Stimulated activated memory B cell treated with anti-CD40 and anti-IgM and Interleukin-4, amounts not matched to agents 10 μg/mL and 1 μg/mL and 100 μg/mL, for 72 hours (primary cell): Measurements from ENCODE around the gene CHIT1.

Source experiments
- ATAC-seq: fragments of 150-1000 bp; cut with Tn5 transposase; 2 replicates; pipeline ENCODE4 v1.10.0; 2021
- H3K27ac Mint-ChIP-seq: one replicate; pipeline ENCODE4 v1.8.0; 2022; ENCODE audit warnings: mild to moderate bottlenecking, mixed read lengths
- H3K27me3 Mint-ChIP-seq: one replicate; pipeline ENCODE4 v1.8.0; 2022; ENCODE audit warnings: mixed read lengths
- H3K36me3 Mint-ChIP-seq: one replicate; pipeline ENCODE4 v1.8.0; 2022; ENCODE audit warnings: mixed read lengths
- H3K4me1 Mint-ChIP-seq: one replicate; pipeline ENCODE4 v1.8.0; 2022; ENCODE audit warnings: mixed read lengths
- H3K4me3 Mint-ChIP-seq: one replicate; pipeline ENCODE4 v1.8.0; 2022; ENCODE audit warnings: mild to moderate bottlenecking, moderate library complexity, mixed read lengths
- H3K9me3 Mint-ChIP-seq: one replicate; pipeline ENCODE4 v1.8.0; 2022; ENCODE audit warnings: mixed read lengths

The CHIT1 gene

DNA sequence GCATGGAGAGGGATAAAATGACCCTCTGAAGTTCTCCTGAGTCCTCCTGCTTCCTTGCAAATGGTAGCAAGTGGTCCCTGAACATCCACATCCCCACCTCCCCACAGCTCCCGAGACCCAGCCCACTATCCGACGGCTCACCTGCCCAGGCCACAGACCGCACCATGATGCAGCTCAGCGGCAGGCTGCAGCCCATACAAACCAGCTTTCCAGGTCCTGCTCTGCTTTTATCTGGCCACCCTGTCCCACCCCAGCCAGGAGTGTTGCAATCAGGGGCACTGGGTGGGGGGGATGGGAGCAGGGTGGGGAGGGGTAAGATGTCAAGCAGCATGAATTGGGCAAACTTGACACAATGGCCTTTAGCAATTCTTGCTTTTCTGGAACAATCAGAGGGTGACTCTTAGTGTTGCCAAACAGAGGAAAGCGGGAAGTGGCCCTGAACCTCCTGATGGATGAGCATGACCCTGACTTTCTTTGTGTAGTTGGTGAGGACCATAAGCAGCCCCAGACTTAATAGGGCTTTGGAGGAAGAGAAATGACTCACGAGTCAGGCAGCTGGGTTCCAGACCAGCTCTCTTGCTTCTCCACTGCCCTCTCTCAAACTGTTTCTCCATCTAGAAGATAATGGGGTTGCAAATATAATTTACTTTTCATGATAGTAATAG lies at the start of gene CHIT1:
TSS of gene CHIT1 (minus strand) at position 203 of the 665 bp plus-strand sequence. CDS start at position 166, 37 bp downstream.
- peaks cover 4% of the 10 kb centered on the region for H3K36me3 Mint-ChIP-seq
- peaks cover 8% of the 10 kb centered on the region for H3K9me3 Mint-ChIP-seq
- no peak within 1 kb of the TSS for H3K27ac Mint-ChIP-seq
- no peak for ATAC-seq
- peaks cover 55% of the 10 kb centered on the region for H3K27me3 Mint-ChIP-seq
- no peaks in the 10 kb centered on the region for H3K4me1 Mint-ChIP-seq
- no peak within 1 kb of the TSS for H3K4me3 Mint-ChIP-seq

DNA sequence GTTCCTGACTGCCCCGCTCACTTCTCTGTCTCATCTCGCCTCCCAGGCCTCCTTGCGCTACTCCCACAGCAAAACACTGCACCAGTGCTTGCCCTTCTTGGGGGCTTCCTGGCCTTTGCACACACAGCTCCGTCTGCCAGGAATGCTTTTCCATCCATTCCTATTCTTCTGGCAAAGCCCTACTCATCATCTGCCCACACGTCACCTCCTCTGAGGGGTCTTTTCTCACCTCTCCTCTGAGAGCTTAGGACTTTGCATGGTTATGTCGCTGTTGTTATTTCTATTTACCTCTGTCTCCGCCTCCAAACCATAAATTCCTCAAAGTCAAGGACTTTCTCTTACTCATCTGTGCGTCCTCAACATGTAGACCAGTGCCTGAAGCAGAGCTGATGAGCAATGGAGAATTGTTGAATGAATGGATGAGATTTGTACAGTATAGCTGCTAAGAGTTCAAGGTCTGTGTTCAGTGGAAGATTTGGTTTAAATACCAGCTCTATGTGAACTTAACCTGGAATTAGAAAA lies 49.5 kb upstream of the CHIT1 start:
- H3K4me1 Mint-ChIP-seq = peaks cover 82% of the 10 kb centered on the region
- no peaks in the 10 kb centered on the region for H3K36me3 Mint-ChIP-seq
- H3K27me3 Mint-ChIP-seq = no peaks in the 10 kb centered on the region
- ATAC-seq = no peak
- H3K27ac Mint-ChIP-seq = peak overlapping the region; percentile 88
- peaks cover 4% of the 10 kb centered on the region for H3K9me3 Mint-ChIP-seq
- H3K4me3 Mint-ChIP-seq = peak overlapping the region; percentile 6

DNA sequence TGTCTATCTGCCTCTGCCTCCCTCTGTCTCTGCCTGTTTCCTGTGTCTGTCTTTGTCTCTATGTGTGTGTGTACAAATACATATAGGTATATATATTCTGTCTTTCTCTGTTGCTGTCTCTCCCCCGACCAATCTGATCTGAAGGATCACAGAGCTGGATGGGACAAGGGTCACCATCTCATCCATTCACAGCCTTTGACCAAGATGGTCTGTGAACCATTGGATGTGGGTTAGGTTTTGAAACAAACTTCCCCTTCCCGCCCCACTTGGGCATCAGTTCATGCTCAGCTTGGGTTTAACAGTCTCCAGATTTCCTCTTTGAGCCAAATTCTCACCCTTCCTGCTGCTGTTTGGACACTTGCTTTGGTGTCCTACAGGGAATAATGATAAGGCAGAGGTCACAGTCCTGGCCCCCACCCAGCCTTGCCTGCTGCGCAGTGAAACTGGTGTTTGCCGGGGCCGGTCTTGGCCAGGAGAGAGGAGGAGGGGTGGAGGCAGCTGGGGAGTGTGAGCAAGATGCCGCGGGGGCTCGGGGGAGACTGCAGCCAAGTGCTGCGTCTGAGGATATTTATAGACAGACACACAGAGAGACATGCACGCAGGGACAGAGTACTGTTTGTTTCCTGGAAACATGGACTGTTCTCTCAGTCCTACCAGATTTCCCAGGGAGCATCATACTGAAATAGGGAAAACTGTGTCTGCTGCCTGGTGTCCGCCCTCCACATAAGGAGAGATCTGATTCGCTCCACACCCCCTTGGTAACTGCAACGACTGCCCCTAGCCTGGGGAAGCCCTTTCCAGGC lies 48.8 kb upstream of the CHIT1 start:
- peaks cover 4% of the 10 kb centered on the region for H3K9me3 Mint-ChIP-seq
- no peaks in the 10 kb centered on the region for H3K27me3 Mint-ChIP-seq
- peak overlapping the region; percentile 30 for H3K4me3 Mint-ChIP-seq
- no peaks in the 10 kb centered on the region for H3K36me3 Mint-ChIP-seq
- H3K4me1 Mint-ChIP-seq = peaks cover 79% of the 10 kb centered on the region
- H3K27ac Mint-ChIP-seq = peak overlapping the region; percentile 88
- ATAC-seq = no peak

DNA sequence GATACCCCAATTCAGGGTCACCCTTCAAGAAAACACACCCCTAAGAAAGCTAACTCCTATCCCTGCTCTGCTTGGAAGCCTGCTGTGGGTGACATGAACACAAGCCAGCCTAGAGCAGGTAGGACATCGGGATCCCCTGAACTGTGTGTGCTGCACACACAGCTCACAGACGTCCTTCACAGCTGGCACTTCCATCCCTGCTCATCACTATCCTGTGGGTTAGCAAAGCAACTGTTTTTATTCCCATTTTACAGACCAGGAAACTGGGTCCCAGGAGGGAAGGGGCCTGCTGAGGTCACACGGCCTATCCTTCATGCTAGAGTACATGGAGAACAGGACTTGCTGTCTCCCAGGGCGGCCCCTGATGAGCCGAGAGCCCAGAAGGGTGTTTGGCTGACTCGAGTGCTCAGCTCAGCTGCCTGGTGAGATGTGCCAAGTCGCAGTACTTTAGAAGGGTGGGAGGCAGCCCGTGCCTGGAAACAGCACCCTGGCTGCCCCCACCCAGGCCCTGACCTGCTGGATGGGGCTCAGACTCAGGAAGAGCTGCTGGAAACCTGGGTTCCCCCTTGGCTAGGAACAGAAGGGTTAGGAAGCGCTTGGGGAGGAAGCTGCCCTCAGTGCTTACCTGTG lies 47.6 kb upstream of the CHIT1 start:
- Mint-ChIP-seq H3K4me3 (peak overlapping the region; percentile 19), H3K36me3 (no peaks in the 10 kb centered on the region), H3K4me1 (peaks cover 77% of the 10 kb centered on the region), H3K27me3 (no peaks in the 10 kb centered on the region), H3K9me3 (peaks cover 4% of the 10 kb centered on the region), H3K27ac (peak overlapping the region; percentile 88)
- ATAC-seq = no peak

DNA sequence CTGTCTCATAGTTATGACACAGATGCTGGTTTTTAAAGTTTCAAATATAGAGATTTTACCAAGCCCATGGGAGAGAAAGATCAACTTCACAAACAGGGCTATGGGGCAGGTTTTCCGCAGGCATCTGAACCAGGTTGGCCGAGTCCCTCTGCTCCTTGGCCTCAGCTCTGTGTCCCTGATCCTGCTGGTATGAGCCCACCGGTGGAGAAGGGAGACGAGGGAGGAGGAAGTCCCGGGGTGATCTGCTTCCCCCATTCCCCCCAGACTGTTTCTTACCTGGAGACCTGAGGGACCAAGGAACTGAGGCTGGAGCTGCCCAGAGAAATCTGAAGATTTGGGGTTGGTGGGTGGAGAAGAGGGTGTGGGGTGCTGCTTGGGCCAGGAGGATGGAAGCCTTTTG lies 46.9 kb upstream of the CHIT1 start:
- H3K36me3 Mint-ChIP-seq = no peaks in the 10 kb centered on the region
- H3K4me3 Mint-ChIP-seq = no peak overlapping the region
- H3K4me1 Mint-ChIP-seq = peaks cover 79% of the 10 kb centered on the region

DNA sequence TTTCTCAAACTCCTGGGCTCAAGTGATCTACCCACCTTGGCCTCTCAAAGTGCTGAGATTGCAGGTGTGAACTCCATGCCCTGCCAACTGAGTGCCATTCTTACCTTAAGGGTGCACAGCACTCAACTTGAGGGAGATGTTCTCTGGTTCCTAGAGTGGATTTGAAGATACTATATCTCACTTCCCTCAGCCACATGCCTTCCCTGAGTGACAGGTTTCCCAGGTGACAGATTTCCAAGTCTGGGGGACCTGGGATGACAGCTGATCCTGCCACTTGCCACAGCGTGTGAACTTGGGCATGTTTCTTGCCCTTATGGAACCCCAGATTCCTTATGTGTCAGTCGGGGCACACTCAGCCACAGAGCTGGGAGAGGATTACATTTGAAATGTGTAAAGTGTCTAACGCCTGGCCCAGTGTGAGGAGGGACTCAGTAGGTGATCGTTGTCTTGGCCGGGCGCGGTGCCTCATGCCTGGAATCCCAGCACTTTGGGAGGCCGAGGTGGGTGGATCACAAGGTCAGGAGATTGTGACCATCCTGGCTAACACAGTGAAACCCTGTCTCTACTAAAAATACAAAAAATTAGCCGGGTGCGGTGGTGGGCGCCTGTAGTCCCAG lies 46.3 kb upstream of the CHIT1 start:
- Mint-ChIP-seq H3K4me3 (no peak overlapping the region), H3K36me3 (no peaks in the 10 kb centered on the region), H3K9me3 (peaks cover 4% of the 10 kb centered on the region), H3K27me3 (no peaks in the 10 kb centered on the region), H3K27ac (peak overlapping the region; percentile 95), H3K4me1 (peaks cover 85% of the 10 kb centered on the region)
- ATAC-seq = no peak

More for the DNA sequence above, 46.9 kb upstream of the CHIT1 start:
- ATAC-seq = no peak
- Mint-ChIP-seq H3K27ac (peak overlapping the region; percentile 88), H3K27me3 (no peaks in the 10 kb centered on the region), H3K9me3 (peaks cover 4% of the 10 kb centered on the region)

DNA sequence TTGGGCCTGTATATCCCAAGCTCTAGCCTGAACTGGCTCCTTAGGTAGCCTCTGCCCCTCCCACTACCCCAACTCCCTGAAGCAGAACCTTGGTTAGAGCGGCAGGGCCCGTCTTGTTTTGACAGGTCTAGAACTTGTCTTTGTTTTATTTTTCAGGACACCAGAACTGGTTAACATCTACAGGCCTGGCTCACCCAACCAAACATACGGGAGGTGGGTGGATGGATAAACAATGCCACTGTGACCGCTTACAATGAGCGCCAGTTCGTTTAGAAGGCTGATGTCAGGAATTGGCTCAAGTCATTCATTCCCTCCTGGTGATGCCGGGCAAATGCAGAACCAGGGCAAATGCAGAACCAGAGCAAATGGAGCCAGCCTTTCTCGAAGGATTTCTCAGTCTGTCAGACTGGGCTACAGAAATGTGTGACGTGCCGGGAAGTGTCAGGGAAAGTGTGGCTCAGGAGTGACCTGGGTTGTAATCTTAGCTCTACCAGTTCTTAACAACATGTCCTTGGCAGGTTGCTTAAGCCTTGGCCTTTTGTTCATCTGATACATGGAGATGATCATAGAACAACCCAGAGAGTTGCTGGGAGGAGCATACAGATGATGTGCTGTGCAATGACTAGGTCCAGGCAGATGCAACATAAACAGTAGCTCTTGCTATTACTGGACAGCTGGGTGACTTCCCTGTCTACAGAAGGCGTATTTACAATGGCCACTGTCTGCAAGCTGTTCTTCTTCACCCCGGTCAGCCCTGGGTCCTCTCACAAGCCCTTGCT lies 45.3 kb upstream of the CHIT1 start:
- Mint-ChIP-seq H3K36me3 (no peaks in the 10 kb centered on the region), H3K27me3 (no peaks in the 10 kb centered on the region), H3K4me1 (peaks cover 83% of the 10 kb centered on the region), H3K4me3 (peak overlapping the region; percentile 91), H3K27ac (peak overlapping the region; percentile 95), H3K9me3 (no peaks in the 10 kb centered on the region)
- no peak for ATAC-seq

DNA sequence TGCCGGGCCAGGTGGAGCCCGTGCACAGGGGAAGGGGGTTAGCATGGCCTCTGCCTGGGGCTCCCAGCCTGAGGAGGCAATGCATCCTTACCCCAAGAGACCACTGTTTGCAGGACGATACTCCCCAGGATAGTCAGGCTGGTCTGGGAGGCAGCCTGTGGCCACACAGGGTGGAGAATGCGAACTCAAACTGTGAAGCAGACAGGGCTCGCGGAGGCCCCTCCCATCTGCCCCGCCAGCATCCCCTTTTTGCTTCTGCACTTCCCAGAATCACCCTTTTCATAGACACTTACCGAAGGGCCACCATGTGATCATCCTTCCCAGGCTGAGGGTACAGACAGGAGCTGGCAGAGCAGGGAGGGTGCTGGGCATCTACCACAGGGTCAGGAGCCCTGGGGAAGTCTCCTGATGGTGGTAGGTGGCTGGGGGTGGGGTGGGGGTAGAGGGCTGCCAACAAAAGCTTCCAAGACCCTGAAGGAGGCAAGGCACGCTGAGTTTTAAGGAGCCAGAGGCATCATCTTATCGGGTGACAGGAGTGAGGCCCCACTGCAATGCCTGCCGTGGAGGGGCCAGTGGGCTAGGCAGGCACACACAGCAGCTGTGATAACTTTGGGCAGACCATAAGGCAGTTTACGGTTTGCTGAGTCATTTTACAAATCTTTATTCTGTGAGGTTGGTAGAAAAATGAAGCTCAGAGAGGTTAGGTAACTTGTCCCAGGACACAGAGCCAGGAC lies 44.6 kb upstream of the CHIT1 start:
- H3K36me3 Mint-ChIP-seq = no peaks in the 10 kb centered on the region

DNA sequence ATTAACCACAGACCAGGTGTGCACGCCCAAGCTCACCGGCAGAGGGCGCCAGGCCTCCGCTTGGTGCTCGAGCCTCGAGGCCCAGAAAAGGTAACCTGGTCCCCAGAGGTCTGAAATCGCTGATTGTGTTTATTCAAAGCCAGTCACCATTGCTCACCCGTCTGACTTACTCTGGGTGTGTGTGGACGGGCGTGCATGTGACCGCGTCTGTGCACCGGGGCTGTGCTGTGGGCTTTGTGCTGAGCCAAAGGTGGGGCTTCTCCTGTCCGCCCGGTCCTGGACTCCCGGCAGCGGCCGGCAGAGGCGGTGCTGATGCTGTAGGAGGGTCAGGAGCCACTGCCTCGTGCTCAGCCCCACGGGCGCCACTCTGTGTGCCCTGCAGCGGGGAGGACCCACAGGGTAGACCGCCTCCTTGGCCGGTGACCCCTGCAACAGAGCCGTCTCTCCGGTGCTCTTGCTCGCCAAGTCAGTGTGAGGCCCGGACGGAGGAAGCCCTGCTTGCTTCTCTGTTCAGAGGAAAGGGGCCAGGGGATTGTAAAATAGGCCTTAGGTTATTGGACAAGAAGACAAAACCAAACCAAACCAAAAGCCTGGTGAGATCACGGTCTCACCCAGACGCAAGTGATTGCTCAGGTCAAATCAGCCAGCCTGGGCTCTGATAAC lies 43.9 kb upstream of the CHIT1 start:
- peak; percentile 89 for ATAC-seq
- H3K4me3 Mint-ChIP-seq = peak overlapping the region; percentile 91
- H3K27me3 Mint-ChIP-seq = no peaks in the 10 kb centered on the region
- H3K9me3 Mint-ChIP-seq = no peaks in the 10 kb centered on the region
- peak overlapping the region; percentile 95 for H3K27ac Mint-ChIP-seq
- H3K4me1 Mint-ChIP-seq = peaks cover 71% of the 10 kb centered on the region
- H3K36me3 Mint-ChIP-seq = no peaks in the 10 kb centered on the region

More for the DNA sequence above, 44.6 kb upstream of the CHIT1 start:
- H3K4me3 Mint-ChIP-seq = peak overlapping the region; percentile 91
- H3K27ac Mint-ChIP-seq = peak overlapping the region; percentile 95
- no peaks in the 10 kb centered on the region for H3K27me3 Mint-ChIP-seq
- peaks cover 78% of the 10 kb centered on the region for H3K4me1 Mint-ChIP-seq
- peak; percentile 71 for ATAC-seq
- H3K9me3 Mint-ChIP-seq = no peaks in the 10 kb centered on the region

DNA sequence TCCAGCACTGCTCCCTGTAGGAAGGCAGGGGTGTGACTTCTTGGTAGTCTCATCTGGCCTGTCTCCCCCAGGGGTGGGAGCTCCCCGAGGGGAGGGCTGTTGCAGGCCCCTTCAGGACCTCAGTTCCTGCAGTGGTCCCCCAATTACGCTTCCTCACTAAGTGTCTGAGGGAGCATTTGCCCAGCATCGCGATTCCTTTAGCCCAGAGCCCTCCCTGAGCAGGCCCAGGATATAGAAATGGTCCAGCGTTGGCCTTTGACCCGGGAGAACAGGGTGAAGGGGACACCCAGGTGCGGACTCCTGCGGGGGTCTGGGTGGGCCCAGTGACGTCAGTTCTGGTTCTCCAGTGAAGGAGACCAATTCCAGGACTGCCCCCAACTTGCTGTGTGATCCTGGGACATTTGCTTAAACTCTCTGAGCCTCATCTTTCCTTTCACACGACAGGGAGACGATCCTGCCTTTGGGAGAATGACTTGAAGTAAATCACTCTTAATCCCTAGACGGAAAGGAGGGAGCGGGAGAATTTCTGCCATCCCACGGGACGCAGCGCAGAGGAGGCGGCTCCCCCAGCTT lies 43.2 kb upstream of the CHIT1 start:
- Mint-ChIP-seq H3K4me3 (peak overlapping the region; percentile 91), H3K27ac (peak overlapping the region; percentile 95), H3K4me1 (peaks cover 70% of the 10 kb centered on the region), H3K27me3 (no peaks in the 10 kb centered on the region), H3K36me3 (no peaks in the 10 kb centered on the region), H3K9me3 (no peaks in the 10 kb centered on the region)
- no peak for ATAC-seq

DNA sequence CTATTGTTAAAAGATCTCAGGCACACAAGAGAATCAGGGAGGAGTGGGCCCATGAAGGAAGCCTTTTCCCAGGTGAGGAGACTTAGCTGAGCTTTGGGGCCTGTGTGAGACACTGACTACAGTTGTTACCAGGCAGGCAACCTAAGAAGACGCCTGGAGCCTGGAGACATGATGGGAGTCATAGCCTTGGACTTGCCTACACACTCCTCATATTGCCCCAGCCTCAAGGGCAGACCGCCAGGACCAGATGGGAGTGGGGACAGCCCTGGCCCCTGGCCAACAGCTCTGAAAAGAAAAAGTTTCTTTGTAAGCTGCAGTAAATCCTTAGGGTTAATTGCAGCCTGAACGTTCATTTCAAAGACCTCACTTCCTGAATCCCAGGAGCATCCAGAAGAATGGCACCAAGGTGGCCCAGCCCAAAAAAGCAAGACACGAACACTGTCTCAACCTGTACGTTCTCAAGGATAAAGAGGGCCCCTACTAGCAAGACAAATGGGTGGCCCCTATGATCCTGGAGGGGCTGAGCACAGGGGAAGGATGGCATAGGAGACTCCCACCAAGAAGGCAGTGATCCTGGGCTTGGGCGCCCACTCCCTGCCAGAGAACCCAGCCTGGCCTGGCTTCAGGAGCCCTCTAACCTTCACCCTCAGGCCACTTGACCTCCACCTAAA lies 42.6 kb upstream of the CHIT1 start:
- H3K9me3 Mint-ChIP-seq = no peaks in the 10 kb centered on the region
- no peak for ATAC-seq
- no peaks in the 10 kb centered on the region for H3K27me3 Mint-ChIP-seq
- H3K36me3 Mint-ChIP-seq = no peaks in the 10 kb centered on the region
- H3K27ac Mint-ChIP-seq = no peak overlapping the region
- H3K4me3 Mint-ChIP-seq = no peak overlapping the region
- peaks cover 70% of the 10 kb centered on the region for H3K4me1 Mint-ChIP-seq

DNA sequence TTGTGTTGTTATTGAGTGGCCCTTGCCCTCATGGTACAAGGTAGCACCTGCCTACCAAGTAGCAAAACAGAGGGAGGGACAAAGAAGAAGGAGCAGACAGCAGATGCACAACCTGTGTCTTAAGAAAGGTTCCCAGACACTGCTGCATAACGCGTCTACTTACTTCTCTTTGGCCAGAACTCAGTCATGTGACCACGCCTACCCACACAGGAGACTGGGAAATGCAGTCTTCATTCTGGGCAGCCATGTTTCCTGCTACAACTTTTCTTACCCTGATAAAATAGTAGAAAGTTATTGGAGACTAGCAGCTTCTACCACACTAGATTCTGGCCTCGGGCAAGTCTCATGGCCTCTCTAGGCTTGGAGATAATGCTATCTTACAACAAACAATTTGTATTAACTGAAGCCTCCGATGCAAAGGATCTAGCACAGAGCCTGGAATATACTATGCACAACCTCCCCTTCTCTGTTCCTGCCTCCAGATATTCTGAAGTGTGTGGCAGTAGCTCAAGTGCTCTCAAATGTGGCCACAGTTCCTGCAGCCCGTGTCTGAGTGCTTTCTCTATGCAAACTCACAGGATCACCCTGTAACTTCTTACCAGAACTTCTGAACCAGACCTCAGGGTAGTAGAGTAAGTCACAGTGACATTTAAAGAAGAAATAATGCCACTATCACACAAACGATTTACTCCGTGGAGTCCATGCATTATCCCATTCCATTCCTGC lies 41.7 kb upstream of the CHIT1 start:
- peak; percentile 57 for ATAC-seq
- H3K4me1 Mint-ChIP-seq = peaks cover 65% of the 10 kb centered on the region
- no peak overlapping the region for H3K4me3 Mint-ChIP-seq
- H3K36me3 Mint-ChIP-seq = no peaks in the 10 kb centered on the region
- no peaks in the 10 kb centered on the region for H3K9me3 Mint-ChIP-seq
- H3K27me3 Mint-ChIP-seq = no peaks in the 10 kb centered on the region
- peak overlapping the region; percentile 19 for H3K27ac Mint-ChIP-seq
